ENCODE measurements around the gene GKN1. TPM values are rescaled to one million over a fixed set of nuclear protein-coding genes. Genes with fewer than 3 reads are reported as not detected.

GKN1 gene
- total RNA-seq, 1 experiment from 2014 or later, result not detected

DNA sequence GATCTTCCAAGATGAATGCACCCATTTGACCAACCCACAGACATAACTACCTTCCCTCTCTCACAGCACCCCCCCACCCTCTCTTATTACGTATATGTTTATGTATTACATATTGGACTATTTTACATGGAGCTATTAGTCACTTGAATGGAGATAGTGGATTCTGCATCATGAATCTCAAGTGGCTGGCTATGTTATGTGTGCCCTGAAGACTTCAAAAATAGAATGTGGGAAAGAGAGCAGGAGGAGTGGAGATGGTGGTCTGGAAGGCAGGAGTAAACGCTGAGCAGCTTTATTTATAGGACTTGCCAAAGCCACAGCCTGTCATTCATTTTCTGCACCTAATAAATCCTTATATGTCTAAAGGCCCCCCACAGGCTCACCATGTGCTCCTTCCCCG is 43.4 kb downstream of the GKN1 start:
- Mint-ChIP-seq H3K27me3 (ENCODE audit: low read depth) (peaks cover 2% of the 10 kb centered on the region; the same call in 1 of the 2 replicates), H3K27ac (no peak overlapping the region; the same call in 1 of the 2 replicates), H3K4me3 (no peak overlapping the region), H3K4me1 (peaks cover 37% of the 10 kb centered on the region), H3K36me3 (no peaks in the 10 kb centered on the region), H3K9me3 (no peaks in the 10 kb centered on the region)
- ChIA-PET POLR2A (no interaction called here), CTCF (interaction anchor here (1.8 kb wide), 1 partner anchor 74 kb away, joined by 4 read pairs; no protein-coding TSS in a partner anchor)
- no peak for DNase-seq (ENCODE audit: low spot score)
- TF ChIP-seq ZNF121 (CRISPR knock-in tag; IDR thresholded peaks at IDR 0.05) (no peak), OVOL2 (CRISPR knock-in tag; IDR thresholded peaks at IDR 0.05; ENCODE audit: borderline replicate concordance) (no peak), ZNF416 (CRISPR knock-in tag; IDR thresholded peaks at IDR 0.05) (no peak), JAZF1 (CRISPR knock-in tag; IDR thresholded peaks at IDR 0.05) (no peak)
- TF ChIP-seq, protein P1, sequence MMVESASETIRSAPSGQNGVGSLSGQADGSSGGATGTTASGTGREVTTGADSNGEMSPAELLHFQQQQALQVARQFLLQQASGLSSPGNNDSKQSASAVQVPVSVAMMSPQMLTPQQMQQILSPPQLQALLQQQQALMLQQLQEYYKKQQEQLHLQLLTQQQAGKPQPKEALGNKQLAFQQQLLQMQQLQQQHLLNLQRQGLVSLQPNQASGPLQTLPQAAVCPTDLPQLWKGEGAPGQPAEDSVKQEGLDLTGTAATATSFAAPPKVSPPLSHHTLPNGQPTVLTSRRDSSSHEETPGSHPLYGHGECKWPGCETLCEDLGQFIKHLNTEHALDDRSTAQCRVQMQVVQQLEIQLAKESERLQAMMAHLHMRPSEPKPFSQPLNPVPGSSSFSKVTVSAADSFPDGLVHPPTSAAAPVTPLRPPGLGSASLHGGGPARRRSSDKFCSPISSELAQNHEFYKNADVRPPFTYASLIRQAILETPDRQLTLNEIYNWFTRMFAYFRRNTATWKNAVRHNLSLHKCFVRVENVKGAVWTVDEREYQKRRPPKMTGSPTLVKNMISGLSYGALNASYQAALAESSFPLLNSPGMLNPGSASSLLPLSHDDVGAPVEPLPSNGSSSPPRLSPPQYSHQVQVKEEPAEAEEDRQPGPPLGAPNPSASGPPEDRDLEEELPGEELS (CRISPR knock-in tag; IDR thresholded peaks at IDR 0.05), result no peak
- TF ChIP-seq, protein P2, sequence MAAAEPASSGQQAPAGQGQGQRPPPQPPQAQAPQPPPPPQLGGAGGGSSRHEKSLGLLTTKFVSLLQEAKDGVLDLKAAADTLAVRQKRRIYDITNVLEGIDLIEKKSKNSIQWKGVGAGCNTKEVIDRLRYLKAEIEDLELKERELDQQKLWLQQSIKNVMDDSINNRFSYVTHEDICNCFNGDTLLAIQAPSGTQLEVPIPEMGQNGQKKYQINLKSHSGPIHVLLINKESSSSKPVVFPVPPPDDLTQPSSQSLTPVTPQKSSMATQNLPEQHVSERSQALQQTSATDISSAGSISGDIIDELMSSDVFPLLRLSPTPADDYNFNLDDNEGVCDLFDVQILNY (CRISPR knock-in tag; IDR thresholded peaks at IDR 0.05), result no peak
- no peak for ATAC-seq

DNA sequence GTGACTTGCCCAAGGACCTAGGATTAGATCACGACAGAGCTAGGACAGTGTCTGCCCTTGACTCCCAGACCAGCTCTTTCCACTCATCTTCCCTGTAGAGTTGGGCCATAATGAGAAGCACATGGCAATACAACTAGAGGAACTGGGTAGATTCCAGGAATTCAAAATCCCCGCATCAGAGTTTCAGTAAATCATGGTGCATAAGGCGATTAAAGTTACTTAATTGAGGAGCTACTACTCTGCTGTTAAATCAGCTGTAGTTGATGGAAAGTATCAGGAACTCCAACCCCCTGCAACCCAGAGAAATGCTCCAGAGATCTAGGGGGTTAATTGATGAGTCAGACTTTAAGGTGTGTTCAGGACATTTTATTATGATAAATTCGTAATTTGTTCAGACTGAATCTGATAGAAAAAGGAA is 44.3 kb downstream of the GKN1 start:
- DNase-seq (ENCODE audit: low spot score), result no peak
- Mint-ChIP-seq H3K4me1 (peaks cover 37% of the 10 kb centered on the region), H3K9me3 (no peaks in the 10 kb centered on the region), H3K4me3 (no peak overlapping the region), H3K27ac (no peak overlapping the region), H3K36me3 (no peaks in the 10 kb centered on the region), H3K27me3 (ENCODE audit: low read depth) (peaks cover 2% of the 10 kb centered on the region; the same call in 1 of the 2 replicates)
- no peak for TF ChIP-seq ELF4 (CRISPR knock-in tag; IDR thresholded peaks at IDR 0.05; ENCODE audit: low read depth)
- TF ChIP-seq, protein P3, sequence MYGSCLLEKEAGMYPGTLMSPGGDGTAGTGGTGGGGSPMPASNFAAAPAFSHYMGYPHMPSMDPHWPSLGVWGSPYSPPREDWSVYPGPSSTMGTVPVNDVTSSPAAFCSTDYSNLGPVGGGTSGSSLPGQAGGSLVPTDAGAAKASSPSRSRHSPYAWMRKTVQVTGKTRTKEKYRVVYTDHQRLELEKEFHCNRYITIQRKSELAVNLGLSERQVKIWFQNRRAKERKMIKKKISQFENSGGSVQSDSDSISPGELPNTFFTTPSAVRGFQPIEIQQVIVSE (CRISPR knock-in tag; IDR thresholded peaks at IDR 0.05; ENCODE audit: borderline replicate concordance), result no peak
- no peak for TF ChIP-seq ZNF138 (CRISPR knock-in tag; conservative IDR thresholded peaks at IDR 0.05)
- no peak for TF ChIP-seq GTF2I (CRISPR knock-in tag; conservative IDR thresholded peaks at IDR 0.05)
- TF ChIP-seq, protein P4, sequence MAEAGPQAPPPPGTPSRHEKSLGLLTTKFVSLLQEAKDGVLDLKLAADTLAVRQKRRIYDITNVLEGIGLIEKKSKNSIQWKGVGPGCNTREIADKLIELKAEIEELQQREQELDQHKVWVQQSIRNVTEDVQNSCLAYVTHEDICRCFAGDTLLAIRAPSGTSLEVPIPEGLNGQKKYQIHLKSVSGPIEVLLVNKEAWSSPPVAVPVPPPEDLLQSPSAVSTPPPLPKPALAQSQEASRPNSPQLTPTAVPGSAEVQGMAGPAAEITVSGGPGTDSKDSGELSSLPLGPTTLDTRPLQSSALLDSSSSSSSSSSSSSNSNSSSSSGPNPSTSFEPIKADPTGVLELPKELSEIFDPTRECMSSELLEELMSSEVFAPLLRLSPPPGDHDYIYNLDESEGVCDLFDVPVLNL (CRISPR knock-in tag; IDR thresholded peaks at IDR 0.05; ENCODE audit: borderline replicate concordance, low read depth), result no peak
- no peak for TF ChIP-seq ZNF263 (CRISPR knock-in tag; IDR thresholded peaks at IDR 0.05; ENCODE audit: low read depth)
- TF ChIP-seq SP1 (CRISPR knock-in tag; conservative IDR thresholded peaks at IDR 0.05), result no peak
- no peak for TF ChIP-seq NR2C2 (CRISPR knock-in tag; IDR thresholded peaks at IDR 0.05)
- ATAC-seq, result no peak
- ChIA-PET CTCF (interaction anchor here (1.2 to 1.8 kb wide), 2 partner anchors 75 to 288 kb away, joined by 4 to 5 read pairs; no protein-coding TSS in a partner anchor), POLR2A (no interaction called here)

DNA sequence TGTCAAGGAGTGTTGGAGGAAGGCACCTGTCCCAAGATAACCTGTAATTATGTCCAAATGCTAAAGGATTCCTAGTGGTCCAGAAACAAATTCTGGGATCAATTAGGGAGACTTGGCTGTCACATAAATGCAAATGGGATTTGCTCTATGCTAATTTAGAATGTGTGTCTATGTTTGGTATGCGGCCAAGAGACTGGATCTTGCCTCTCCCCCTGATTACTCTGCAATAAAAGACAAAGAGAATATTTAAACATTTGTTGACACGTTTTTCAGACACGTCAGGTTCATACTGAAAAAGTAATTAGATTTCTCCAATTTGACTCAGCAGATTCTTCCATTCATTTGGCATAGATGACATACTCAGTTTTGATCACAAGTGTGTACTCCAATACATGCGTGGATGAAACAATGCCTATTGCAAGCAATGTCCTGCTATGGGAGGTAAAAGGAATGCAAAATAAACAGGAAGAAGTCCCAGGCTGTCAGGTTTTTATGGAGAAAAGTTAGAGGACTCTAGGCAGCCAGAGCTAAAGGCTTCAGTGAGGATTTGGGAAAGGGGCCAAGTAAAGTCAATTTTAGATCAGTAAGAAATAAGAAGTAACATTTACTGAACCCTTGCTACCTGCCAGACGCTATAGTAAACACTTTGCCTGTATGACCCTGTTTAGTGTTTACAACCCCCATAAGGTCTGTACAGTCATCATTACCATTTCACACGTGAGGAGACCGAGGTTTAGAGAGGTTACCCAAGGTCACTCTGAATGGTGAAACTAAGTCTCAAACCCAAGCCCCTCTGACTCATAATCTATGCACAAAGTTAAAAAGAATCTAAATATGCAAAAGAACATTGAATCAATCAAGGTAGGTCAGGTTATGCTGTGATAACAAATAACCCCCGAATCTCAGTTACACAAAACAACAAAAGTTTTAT is 46.3 kb downstream of the GKN1 start:
- no peak overlapping the region for H3K4me3 Mint-ChIP-seq
- DNase-seq (ENCODE audit: low spot score) (no peak), ATAC-seq (no peak)
- CTCF ChIA-PET, result interaction anchor here (1.5 kb wide), 1 partner anchor 77 kb away, joined by 6 read pairs; no protein-coding TSS in a partner anchor
- TF ChIP-seq, protein P5, sequence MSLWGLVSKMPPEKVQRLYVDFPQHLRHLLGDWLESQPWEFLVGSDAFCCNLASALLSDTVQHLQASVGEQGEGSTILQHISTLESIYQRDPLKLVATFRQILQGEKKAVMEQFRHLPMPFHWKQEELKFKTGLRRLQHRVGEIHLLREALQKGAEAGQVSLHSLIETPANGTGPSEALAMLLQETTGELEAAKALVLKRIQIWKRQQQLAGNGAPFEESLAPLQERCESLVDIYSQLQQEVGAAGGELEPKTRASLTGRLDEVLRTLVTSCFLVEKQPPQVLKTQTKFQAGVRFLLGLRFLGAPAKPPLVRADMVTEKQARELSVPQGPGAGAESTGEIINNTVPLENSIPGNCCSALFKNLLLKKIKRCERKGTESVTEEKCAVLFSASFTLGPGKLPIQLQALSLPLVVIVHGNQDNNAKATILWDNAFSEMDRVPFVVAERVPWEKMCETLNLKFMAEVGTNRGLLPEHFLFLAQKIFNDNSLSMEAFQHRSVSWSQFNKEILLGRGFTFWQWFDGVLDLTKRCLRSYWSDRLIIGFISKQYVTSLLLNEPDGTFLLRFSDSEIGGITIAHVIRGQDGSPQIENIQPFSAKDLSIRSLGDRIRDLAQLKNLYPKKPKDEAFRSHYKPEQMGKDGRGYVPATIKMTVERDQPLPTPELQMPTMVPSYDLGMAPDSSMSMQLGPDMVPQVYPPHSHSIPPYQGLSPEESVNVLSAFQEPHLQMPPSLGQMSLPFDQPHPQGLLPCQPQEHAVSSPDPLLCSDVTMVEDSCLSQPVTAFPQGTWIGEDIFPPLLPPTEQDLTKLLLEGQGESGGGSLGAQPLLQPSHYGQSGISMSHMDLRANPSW (CRISPR knock-in tag; conservative IDR thresholded peaks at IDR 0.05; ENCODE audit: low read depth), result no peak
- no peak for TF ChIP-seq TEAD4 (CRISPR knock-in tag; IDR thresholded peaks at IDR 0.05)
- TF ChIP-seq, protein P6, sequence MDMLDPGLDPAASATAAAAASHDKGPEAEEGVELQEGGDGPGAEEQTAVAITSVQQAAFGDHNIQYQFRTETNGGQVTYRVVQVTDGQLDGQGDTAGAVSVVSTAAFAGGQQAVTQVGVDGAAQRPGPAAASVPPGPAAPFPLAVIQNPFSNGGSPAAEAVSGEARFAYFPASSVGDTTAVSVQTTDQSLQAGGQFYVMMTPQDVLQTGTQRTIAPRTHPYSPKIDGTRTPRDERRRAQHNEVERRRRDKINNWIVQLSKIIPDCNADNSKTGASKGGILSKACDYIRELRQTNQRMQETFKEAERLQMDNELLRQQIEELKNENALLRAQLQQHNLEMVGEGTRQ (CRISPR knock-in tag; IDR thresholded peaks at IDR 0.05), result no peak
- TF ChIP-seq ZNF317 (CRISPR knock-in tag; IDR thresholded peaks at IDR 0.05; ENCODE audit: borderline replicate concordance, low read depth), result no peak
- TF ChIP-seq, protein P7, sequence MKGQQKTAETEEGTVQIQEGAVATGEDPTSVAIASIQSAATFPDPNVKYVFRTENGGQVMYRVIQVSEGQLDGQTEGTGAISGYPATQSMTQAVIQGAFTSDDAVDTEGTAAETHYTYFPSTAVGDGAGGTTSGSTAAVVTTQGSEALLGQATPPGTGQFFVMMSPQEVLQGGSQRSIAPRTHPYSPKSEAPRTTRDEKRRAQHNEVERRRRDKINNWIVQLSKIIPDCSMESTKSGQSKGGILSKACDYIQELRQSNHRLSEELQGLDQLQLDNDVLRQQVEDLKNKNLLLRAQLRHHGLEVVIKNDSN (CRISPR knock-in tag; IDR thresholded peaks at IDR 0.05), result no peak
- TF ChIP-seq, protein P2 (CRISPR knock-in tag; IDR thresholded peaks at IDR 0.05), result no peak
- POLR2A ChIA-PET, result no interaction called here
- no peaks in the 10 kb centered on the region for H3K27me3 Mint-ChIP-seq (ENCODE audit: low read depth)
- H3K27ac Mint-ChIP-seq, result no peak overlapping the region
- peaks cover 24% of the 10 kb centered on the region for H3K4me1 Mint-ChIP-seq
- no peaks in the 10 kb centered on the region for H3K9me3 Mint-ChIP-seq
- no peaks in the 10 kb centered on the region for H3K36me3 Mint-ChIP-seq
